ENCODE results near the gene PTTG1IP.

The PTTG1IP gene

GRCh38 chr21:44896561-44897286 lies 23.2 kb upstream of the PTTG1IP start:
- DNase-seq (ENCODE audit: low read depth in 2 of 2, low spot score in 1 of 2), result no peak

- no peak for DNase-seq (ENCODE audit: low read depth in 2 of 2, low spot score in 1 of 2)
Measured at GRCh38 chr21:44895859-44896258, 22.4 kb upstream of the PTTG1IP start.

- DNase-seq (ENCODE audit: low read depth in 2 of 2, low spot score in 1 of 2), result no peak
Measured at GRCh38 chr21:44894687-44895302, 21.3 kb upstream of the PTTG1IP start.

- DNase-seq (ENCODE audit: low read depth in 2 of 2, low spot score in 1 of 2), result no peak
Measured at GRCh38 chr21:44893948-44894656, 20.6 kb upstream of the PTTG1IP start.

GRCh38 chr21:44893278-44893556 lies 19.7 kb upstream of the PTTG1IP start:
- DNase-seq (ENCODE audit: low read depth in 2 of 2, low spot score in 1 of 2), result no peak

- DNase-seq (ENCODE audit: low read depth in 2 of 2, low spot score in 1 of 2), result peak; percentile 47 to 64
Measured at GRCh38 chr21:44892536-44893277, 19.2 kb upstream of the PTTG1IP start.

GRCh38 chr21:44892095-44892494 lies 18.6 kb upstream of the PTTG1IP start:
- DNase-seq (ENCODE audit: low read depth in 2 of 2, low spot score in 1 of 2), result no peak

GRCh38 chr21:44891631-44892031 lies 18.1 kb upstream of the PTTG1IP start:
- DNase-seq (ENCODE audit: low read depth in 2 of 2, low spot score in 1 of 2), result no peak

- no peak for DNase-seq (ENCODE audit: low read depth in 2 of 2, low spot score in 1 of 2)
Measured at GRCh38 chr21:44890961-44891541, 17.6 kb upstream of the PTTG1IP start.

GRCh38 chr21:44890338-44890931 lies 16.9 kb upstream of the PTTG1IP start:
- DNase-seq (ENCODE audit: low read depth in 2 of 2, low spot score in 1 of 2), result no peak

GRCh38 chr21:44889625-44890337 lies 16.3 kb upstream of the PTTG1IP start:
- DNase-seq (ENCODE audit: low read depth in 2 of 2, low spot score in 1 of 2), result no peak

GRCh38 chr21:44888581-44889550 lies 15.4 kb upstream of the PTTG1IP start:
- DNase-seq (ENCODE audit: low read depth in 2 of 2, low spot score in 1 of 2), result no peak

GRCh38 chr21:44887807-44888580 lies 14.5 kb upstream of the PTTG1IP start:
- DNase-seq (ENCODE audit: low read depth in 2 of 2, low spot score in 1 of 2), result no peak

- no peak for DNase-seq (ENCODE audit: low read depth in 2 of 2, low spot score in 1 of 2)
Measured at GRCh38 chr21:44887126-44887806, 13.8 kb upstream of the PTTG1IP start.

GRCh38 chr21:44886113-44887075 lies 12.9 kb upstream of the PTTG1IP start:
- DNase-seq (ENCODE audit: low read depth in 2 of 2, low spot score in 1 of 2), result no peak

- DNase-seq (ENCODE audit: low read depth in 2 of 2, low spot score in 1 of 2), result no peak
Measured at GRCh38 chr21:44885615-44886014, 12.1 kb upstream of the PTTG1IP start.

- DNase-seq (ENCODE audit: low read depth in 2 of 2, low spot score in 1 of 2), result no peak
Measured at GRCh38 chr21:44884097-44884496, 10.6 kb upstream of the PTTG1IP start.

All from stimulated activated CD8-positive, alpha-beta memory T cell treated with anti-CD3 and anti-CD28 coated beads, Interleukin-4, amount 100 ng/mL, for 1 hour (primary cell).